ENCODE data around the gene PRPF6.
A peak's percentile ranks its signal among the peaks of the same experiment; 100 is the strongest.

Gene PRPF6

DNA sequence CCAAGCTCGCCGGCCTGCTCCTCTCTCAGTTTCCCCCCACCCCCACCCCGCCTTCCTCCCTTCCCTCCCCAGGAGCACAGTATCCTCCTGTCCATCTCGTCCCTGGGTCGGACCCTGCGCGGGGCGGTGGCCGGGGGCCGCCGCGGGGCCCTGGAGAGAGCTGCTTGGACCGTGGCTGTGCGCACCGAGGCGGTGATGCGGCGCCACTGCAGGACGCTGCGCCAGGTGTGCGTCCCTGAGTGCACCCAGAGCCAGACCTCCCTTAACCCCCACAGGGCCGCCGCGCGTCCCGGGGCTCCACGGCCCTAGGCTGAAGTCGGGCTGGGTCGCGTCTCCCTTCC, 57.3 kb downstream of the PRPF6 start:
- Histone ChIP-seq H3K4me2 (ENCODE audit: low read depth, low read length, poor library complexity, severe bottlenecking) (peak overlapping the region; percentile 83), H3K9ac (ENCODE audit: low read depth, low read length, poor library complexity, severe bottlenecking) (peak overlapping the region; percentile 77), H3K27me3 (ENCODE audit: insufficient read depth, low read length, poor library complexity, severe bottlenecking) (no peaks in the 10 kb centered on the region), H2AFZ (ENCODE audit: low read length) (no peak overlapping the region), H3K9me3 (ENCODE audit: insufficient read depth, low read depth, low read length) (no peaks in the 10 kb centered on the region), H3K4me1 (ENCODE audit: insufficient read depth, low read length, poor library complexity, severe bottlenecking) (peaks cover 59% of the 10 kb centered on the region), H3K36me3 (ENCODE audit: insufficient read depth, low read length) (peaks cover 8% of the 10 kb centered on the region; the same call in 1 of the 2 replicates), H3K4me3 (ENCODE audit: low read length, poor library complexity, severe bottlenecking) (peak overlapping the region; percentile 79), H4K20me1 (ENCODE audit: insufficient read depth, low read length, poor library complexity, severe bottlenecking) (no peaks in the 10 kb centered on the region), H3K79me2 (ENCODE audit: insufficient read depth, low read length) (no peaks in the 10 kb centered on the region), H3K9me2 (replicated peaks; ENCODE audit: low read depth, low read length) (no peaks in the 10 kb centered on the region), H3F3A (ENCODE audit: low read depth) (peaks cover 4% of the 10 kb centered on the region; the same call in 1 of the 2 replicates)
- no peak for TF ChIP-seq EZH2phosphoT487 (IDR thresholded peaks at IDR 0.05; ENCODE audit: borderline replicate concordance)
- TF ChIP-seq, protein P1, sequence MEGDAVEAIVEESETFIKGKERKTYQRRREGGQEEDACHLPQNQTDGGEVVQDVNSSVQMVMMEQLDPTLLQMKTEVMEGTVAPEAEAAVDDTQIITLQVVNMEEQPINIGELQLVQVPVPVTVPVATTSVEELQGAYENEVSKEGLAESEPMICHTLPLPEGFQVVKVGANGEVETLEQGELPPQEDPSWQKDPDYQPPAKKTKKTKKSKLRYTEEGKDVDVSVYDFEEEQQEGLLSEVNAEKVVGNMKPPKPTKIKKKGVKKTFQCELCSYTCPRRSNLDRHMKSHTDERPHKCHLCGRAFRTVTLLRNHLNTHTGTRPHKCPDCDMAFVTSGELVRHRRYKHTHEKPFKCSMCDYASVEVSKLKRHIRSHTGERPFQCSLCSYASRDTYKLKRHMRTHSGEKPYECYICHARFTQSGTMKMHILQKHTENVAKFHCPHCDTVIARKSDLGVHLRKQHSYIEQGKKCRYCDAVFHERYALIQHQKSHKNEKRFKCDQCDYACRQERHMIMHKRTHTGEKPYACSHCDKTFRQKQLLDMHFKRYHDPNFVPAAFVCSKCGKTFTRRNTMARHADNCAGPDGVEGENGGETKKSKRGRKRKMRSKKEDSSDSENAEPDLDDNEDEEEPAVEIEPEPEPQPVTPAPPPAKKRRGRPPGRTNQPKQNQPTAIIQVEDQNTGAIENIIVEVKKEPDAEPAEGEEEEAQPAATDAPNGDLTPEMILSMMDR (conservative IDR thresholded peaks at IDR 0.05; ENCODE audit: low read length): no peak

DNA sequence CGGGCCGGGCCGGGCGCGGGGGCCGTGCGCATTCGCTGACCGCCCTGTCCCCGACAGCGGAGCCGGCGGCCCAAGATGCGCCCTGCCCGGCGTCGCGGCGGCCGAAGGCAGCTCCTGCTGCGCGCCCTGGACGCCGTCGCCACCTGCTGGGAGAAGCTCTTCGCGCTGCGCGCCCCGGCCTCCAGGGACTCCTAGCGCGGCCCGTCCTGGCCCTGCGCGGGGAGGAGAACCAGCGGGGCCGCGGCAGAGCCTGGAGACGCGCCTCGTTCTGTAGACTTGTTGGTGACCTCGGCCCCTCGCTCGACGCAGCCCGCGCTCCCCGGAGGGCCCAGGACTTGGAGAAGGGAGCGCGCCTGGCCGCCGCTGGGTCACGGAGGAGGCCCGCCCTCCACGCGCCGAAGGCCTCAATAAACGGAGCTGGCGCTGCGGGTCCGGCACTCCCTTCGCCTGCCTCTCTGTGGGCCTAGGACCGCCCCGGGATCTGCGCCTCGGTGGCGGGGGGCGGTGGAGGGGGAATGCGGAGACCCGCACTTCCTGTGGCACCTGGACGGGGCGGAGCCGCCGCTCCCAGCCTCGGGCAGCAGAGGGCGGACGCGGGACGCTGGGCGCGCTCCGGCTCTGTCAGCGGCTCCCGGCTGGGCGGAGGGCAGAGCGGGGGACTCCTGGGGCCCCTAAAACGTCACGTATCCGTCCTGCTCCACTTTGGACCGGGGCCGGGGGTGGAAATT, 57.8 kb downstream of the PRPF6 start:
- Histone ChIP-seq H4K20me1 (ENCODE audit: insufficient read depth, low read length, poor library complexity, severe bottlenecking) (no peaks in the 10 kb centered on the region), H3K36me3 (ENCODE audit: insufficient read depth, low read length) (peaks cover 8% of the 10 kb centered on the region; the same call in 1 of the 2 replicates), H3K9me2 (replicated peaks; ENCODE audit: low read depth, low read length) (no peaks in the 10 kb centered on the region), H2AFZ (ENCODE audit: low read length) (peak overlapping the region; percentile 97), H3K4me2 (ENCODE audit: low read depth, low read length, poor library complexity, severe bottlenecking) (peak overlapping the region; percentile 83), H3K79me2 (ENCODE audit: insufficient read depth, low read length) (no peaks in the 10 kb centered on the region), H3K9ac (ENCODE audit: low read depth, low read length, poor library complexity, severe bottlenecking) (peak overlapping the region; percentile 77), H3K9me3 (ENCODE audit: insufficient read depth, low read depth, low read length) (no peaks in the 10 kb centered on the region), H3K4me3 (ENCODE audit: low read length, poor library complexity, severe bottlenecking) (peak overlapping the region; percentile 79), H3K4me1 (ENCODE audit: insufficient read depth, low read length, poor library complexity, severe bottlenecking) (peaks cover 59% of the 10 kb centered on the region), H3F3A (ENCODE audit: low read depth) (peaks cover 4% of the 10 kb centered on the region; the same call in 1 of the 2 replicates), H3K27me3 (ENCODE audit: insufficient read depth, low read length, poor library complexity, severe bottlenecking) (no peaks in the 10 kb centered on the region)
- TF ChIP-seq, protein P1 (conservative IDR thresholded peaks at IDR 0.05; ENCODE audit: low read length): peak; percentile 63
- TF ChIP-seq EZH2phosphoT487 (IDR thresholded peaks at IDR 0.05; ENCODE audit: borderline replicate concordance): no peak

DNA sequence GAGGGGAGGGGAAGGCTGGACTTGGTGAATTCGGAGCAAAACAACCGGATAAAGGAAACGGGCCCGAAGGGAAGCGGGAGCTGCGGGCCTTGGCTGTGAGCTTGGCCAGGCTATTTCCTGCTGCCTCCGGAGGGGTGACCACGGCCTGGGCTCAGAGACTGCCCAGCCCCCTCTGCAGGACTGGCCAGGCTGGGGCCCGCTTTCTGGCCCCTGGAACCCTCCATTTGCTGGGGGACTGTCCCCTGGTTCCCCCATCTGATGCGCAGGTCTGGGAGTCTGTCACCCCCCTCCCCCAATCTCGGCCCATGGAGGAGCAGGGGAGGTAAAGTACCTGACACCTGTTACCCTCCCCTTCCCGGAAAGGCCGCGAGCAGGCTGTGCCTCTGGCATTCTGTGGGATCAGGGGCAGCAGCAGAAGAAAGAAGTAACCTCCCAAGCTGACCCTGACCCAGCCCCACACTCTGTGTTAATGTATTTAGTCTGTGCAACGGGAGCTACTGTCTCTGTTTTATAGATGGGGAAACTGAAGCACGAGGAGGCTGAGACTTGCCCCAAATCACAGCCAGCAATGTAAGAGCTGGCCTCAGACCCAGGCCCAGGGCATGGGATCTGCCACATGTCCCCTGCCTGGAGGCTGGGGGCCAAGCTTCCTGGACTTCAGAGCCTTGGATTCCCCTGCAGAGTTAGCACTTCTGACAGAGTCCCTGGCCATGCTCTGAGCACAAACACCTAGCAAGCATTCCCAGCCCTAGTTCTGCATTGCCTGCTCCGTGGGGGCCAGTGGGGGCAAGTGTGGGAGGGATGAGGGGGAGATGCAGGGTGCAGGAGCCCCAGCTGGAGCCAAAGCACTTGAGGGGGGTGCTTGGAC, 58.6 kb downstream of the PRPF6 start:
- Histone ChIP-seq H3K4me2 (ENCODE audit: low read depth, low read length, poor library complexity, severe bottlenecking) (peak overlapping the region; percentile 83), H3F3A (ENCODE audit: low read depth) (peaks cover 4% of the 10 kb centered on the region; the same call in 1 of the 2 replicates), H3K9ac (ENCODE audit: low read depth, low read length, poor library complexity, severe bottlenecking) (peak overlapping the region; percentile 77), H3K36me3 (ENCODE audit: insufficient read depth, low read length) (peaks cover 8% of the 10 kb centered on the region; the same call in 1 of the 2 replicates), H3K9me3 (ENCODE audit: insufficient read depth, low read depth, low read length) (no peaks in the 10 kb centered on the region), H3K79me2 (ENCODE audit: insufficient read depth, low read length) (no peaks in the 10 kb centered on the region), H2AFZ (ENCODE audit: low read length) (peak overlapping the region; percentile 97), H3K9me2 (replicated peaks; ENCODE audit: low read depth, low read length) (no peaks in the 10 kb centered on the region), H3K27me3 (ENCODE audit: insufficient read depth, low read length, poor library complexity, severe bottlenecking) (no peaks in the 10 kb centered on the region), H4K20me1 (ENCODE audit: insufficient read depth, low read length, poor library complexity, severe bottlenecking) (no peaks in the 10 kb centered on the region), H3K4me3 (ENCODE audit: low read length, poor library complexity, severe bottlenecking) (peak overlapping the region; percentile 79), H3K4me1 (ENCODE audit: insufficient read depth, low read length, poor library complexity, severe bottlenecking) (peaks cover 59% of the 10 kb centered on the region)
- TF ChIP-seq, protein P1 (conservative IDR thresholded peaks at IDR 0.05; ENCODE audit: low read length): no peak
- no peak for TF ChIP-seq EZH2phosphoT487 (IDR thresholded peaks at IDR 0.05; ENCODE audit: borderline replicate concordance)

Measured in Loucy (cell line).